K562 (cell line): Measurements from ENCODE around the gene ZNF785. TPM values are rescaled to one million over a fixed set of nuclear protein-coding genes. Genes with fewer than 3 reads are reported as not detected.

Source experiments
- ASH1L ChIP-seq: fragments of 450-650 bp; IDR thresholded peaks from 2 replicates; pipeline ENCODE4 v1.6.1; 2018; ENCODE audit warnings: borderline replicate concordance, mild to moderate bottlenecking, low read depth; ENCODE audit not compliant: partially characterized antibody
- CTBP1 ChIP-seq: fragments of 450-650 bp; IDR thresholded peaks from 2 replicates; pipeline ENCODE4 v1.6.1; 2016; ENCODE audit warnings: borderline replicate concordance
- HDAC8 ChIP-seq: fragments of 450-650 bp; IDR thresholded peaks from 2 replicates; pipeline ENCODE4 v1.6.1; 2016; ENCODE audit warnings: mild to moderate bottlenecking, missing genetic modification characterization, moderate library complexity, missing compliant biosample characterization
- HEY1 ChIP-seq: fragments of 250-450 bp; sonication (Bioruptor Pico); IDR thresholded peaks from 2 replicates; pipeline ENCODE4 v1.5.0; 2020; ENCODE audit warnings: mild to moderate bottlenecking, moderate library complexity, borderline replicate concordance
- HMG20A ChIP-seq: fragments of 450-650 bp; formaldehyde crosslinking; conservative IDR thresholded peaks from 2 replicates; pipeline ENCODE4 v1.4.0; 2020; ENCODE audit warnings: mild to moderate bottlenecking, mixed read lengths
- KAT2B ChIP-seq: IDR thresholded peaks from one replicate; pipeline ENCODE4 v1.6.1; 2012; ENCODE audit warnings: low read depth, mild to moderate bottlenecking, control low read depth, inconsistent platforms, low read length, moderate library complexity
- MCM2 ChIP-seq: fragments of 450-650 bp; IDR thresholded peaks from 2 replicates; pipeline ENCODE4 v1.6.1; 2017; ENCODE audit warnings: low read depth, mild to moderate bottlenecking
- NR2F6 ChIP-seq: fragments of 450-650 bp; formaldehyde crosslinking; IDR thresholded peaks from 2 replicates; pipeline ENCODE4 v1.4.0; 2020; ENCODE audit warnings: mild to moderate bottlenecking
- PHTF2 ChIP-seq: fragments of 250-450 bp; sonication (Bioruptor Pico); IDR thresholded peaks from 2 replicates; pipeline ENCODE4 v1.5.0; 2021; ENCODE audit warnings: mild to moderate bottlenecking
- POLR2B ChIP-seq: fragments of 450-650 bp; IDR thresholded peaks from 2 replicates; pipeline ENCODE4 v1.6.1; 2018; ENCODE audit warnings: low read depth; ENCODE audit not compliant: partially characterized antibody
- POU5F1 ChIP-seq: fragments of 150-350 bp; IDR thresholded peaks from 2 replicates; pipeline ENCODE4 v1.6.1; 2014; ENCODE audit warnings: borderline replicate concordance, low read length, low read depth, mild to moderate bottlenecking; ENCODE audit not compliant: partially characterized antibody
- RBM39 ChIP-seq: fragments of 200-400 bp; formaldehyde crosslinking; optimal IDR thresholded peaks from 2 replicates; pipeline ENCODE3; 2018; ENCODE audit warnings: low read depth, low read length
- SIN3A ChIP-seq, 2 experiments: fragments of 150-350 bp in 1 of 2; IDR thresholded peaks; 2 replicates each; pipeline ENCODE4 v1.6.1; 2011 to 2016; ENCODE audit warnings: borderline replicate concordance in 2 of 2, low read depth in 2 of 2, low read length in 2 of 2, mild to moderate bottlenecking in 2 of 2, moderate library complexity in 2 of 2; ENCODE audit not compliant: control insufficient read depth in 1 of 2
- SLC30A9 ChIP-seq: fragments of 250-450 bp; sonication (Bioruptor Pico); IDR thresholded peaks from 2 replicates; pipeline ENCODE4 v1.8.0; 2022; ENCODE audit warnings: mild to moderate bottlenecking, moderate library complexity
- SMAD1 ChIP-seq: fragments of 150-350 bp; IDR thresholded peaks from 2 replicates; pipeline ENCODE4 v1.6.1; 2014; ENCODE audit warnings: low read length, low read depth; ENCODE audit not compliant: partially characterized antibody
- SNRNP70 ChIP-seq: fragments of 200-400 bp; formaldehyde crosslinking; optimal IDR thresholded peaks from 2 replicates; pipeline ENCODE3; 2017; ENCODE audit warnings: low read depth, low read length
- TEAD4 ChIP-seq, 2 experiments: sonication (generic) in 1 of 2; formaldehyde crosslinking in 1 of 2; IDR thresholded peaks; 2 replicates each; pipeline versions ENCODE4 v1.6.1 to v1.8.0; 2012 to 2022; ENCODE audit warnings: borderline replicate concordance in 1 of 2, inconsistent platforms in 1 of 2, low read length in 1 of 2, mild to moderate bottlenecking in 1 of 2, missing genetic modification reagents in 1 of 2
- ZNF785 ChIP-seq: fragments of 250-450 bp; sonication (Bioruptor Pico); IDR thresholded peaks from 2 replicates; pipeline ENCODE4 v1.4.0; 2020; ENCODE audit warnings: mild to moderate bottlenecking
- polyA plus RNA-seq, 8 experiments: library from polyadenylated mRNA; depleted of rRNA in 4 of 8; stranded (reverse) in 5 of 8; unstranded in 3 of 8; fragments of >200 nt; fragmentation: Nextera tagmentation in 2 of 8; fragmentation: Illumina TruSeq in 1 of 8; extraction: Ambion mirVana in 2 of 8; extraction: Trizol in 1 of 8; gene quantifications; 2 replicates each; pipeline versions ENCODE4 v1.2.1 to v1.2.3, GENCODE V29; 2011 to 2014; ENCODE audit warnings: inconsistent platforms in 1 of 8, missing spikeins in 1 of 8
- total RNA-seq, 7 experiments: library from RNA; depleted of rRNA in 6 of 7; stranded (reverse); fragments of >200 nt in 6 of 7; fragmentation: Illumina TruSeq in 2 of 7; extraction: Trizol in 2 of 7; gene quantifications; 2 replicates each; pipeline versions ENCODE4 v1.2.1 to v1.2.3, GENCODE V29; 2011 to 2021; ENCODE audit warnings: low replicate concordance in 1 of 7
- TF ChIP-seq, protein P1 (sequence below): fragments of 250-450 bp; sonication (Bioruptor Pico); IDR thresholded peaks from 2 replicates; pipeline ENCODE4 v1.8.0; 2022; ENCODE audit warnings: moderate library complexity, mild to moderate bottlenecking, inconsistent platforms
- TF ChIP-seq, protein P2 (sequence below): sonication (generic); formaldehyde crosslinking; IDR thresholded peaks from 2 replicates; pipeline ENCODE4 v1.8.1; 2023; ENCODE audit warnings: mild to moderate bottlenecking, missing genetic modification reagents
- TF ChIP-seq, protein P3 (sequence below), 2 experiments: IDR thresholded peaks; 2 replicates each; pipeline ENCODE4 v1.6.1; 2012; ENCODE audit warnings: improper control_type of control experiment in 2 of 2, low read depth in 2 of 2, low read length in 2 of 2, borderline replicate concordance in 1 of 2
- TF ChIP-seq, protein P4 (sequence below): fragments of 250-450 bp; sonication (Bioruptor Pico); IDR thresholded peaks from 2 replicates; pipeline ENCODE4 v1.8.0; 2022; ENCODE audit warnings: moderate library complexity, mild to moderate bottlenecking, inconsistent platforms

The ZNF785 gene
- total and polyA plus RNA-seq, 9 of the 15 experiments (the other 6 are each of a cell fraction or from before 2014, with no cell fraction given), result 0.64 to 11.0 (median 6.4) TPM

DNA sequence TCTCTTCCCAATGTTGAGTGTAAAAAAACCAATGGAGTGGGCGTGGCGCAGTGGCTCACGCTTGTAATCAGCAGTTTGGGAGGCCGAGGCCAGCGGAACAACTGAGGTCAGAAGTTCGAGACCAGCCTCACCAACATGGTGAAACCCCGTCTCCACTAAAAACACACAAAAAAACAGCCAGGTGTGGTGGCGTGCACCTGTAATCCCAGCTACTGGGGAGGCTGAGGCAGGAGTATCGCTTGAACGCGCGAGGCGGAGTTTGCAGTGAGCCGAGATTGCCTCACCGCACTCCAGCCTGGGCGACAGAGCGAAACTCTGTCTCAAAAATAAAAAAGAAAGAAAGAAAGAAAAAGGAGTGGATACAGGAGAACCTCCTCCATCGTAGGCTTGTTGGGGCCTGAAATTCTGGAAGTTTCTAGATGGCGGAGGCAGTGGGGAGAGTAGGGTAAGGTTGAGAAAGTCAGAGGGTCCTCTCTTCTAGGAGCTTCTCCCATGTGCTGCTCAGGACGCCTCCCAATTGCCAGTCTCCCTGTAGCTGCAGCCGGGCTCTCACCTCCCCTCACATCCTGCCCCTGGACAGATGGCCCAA is 26.6 kb downstream of the ZNF785 start (continued):
- TF ChIP-seq PHTF2 (CRISPR knock-in tag) (no peak), MCM2 (no peak), ZNF785 (CRISPR knock-in tag) (no peak), RBM39 (no peak), HMG20A (CRISPR knock-in tag) (no peak), HDAC8 (tag) (no peak), HEY1 (CRISPR knock-in tag) (no peak), SLC30A9 (CRISPR knock-in tag) (no peak), POLR2B (no peak), SNRNP70 (no peak), SIN3A (IDR thresholded peaks at IDR 0.05; ENCODE audit: borderline replicate concordance in 2 of 2, control insufficient read depth in 1 of 2, low read depth in 2 of 2, low read length in 2 of 2) (0 out of 4 replicates have a peak, but pooled peaks of 1 of the 2 experiments have one; percentile 9), SMAD1 (no peak), NR2F6 (no peak), CTBP1 (peak; percentile 2; the same call in 1 of the 2 replicates), KAT2B (no peak), POU5F1 (no peak), TEAD4 (IDR thresholded peaks at IDR 0.05; ENCODE audit: low read length) (no peak), TEAD4 (CRISPR knock-in tag; IDR thresholded peaks at IDR 0.05; ENCODE audit: borderline replicate concordance) (no peak), ASH1L (no peak)
- TF ChIP-seq, protein P1, sequence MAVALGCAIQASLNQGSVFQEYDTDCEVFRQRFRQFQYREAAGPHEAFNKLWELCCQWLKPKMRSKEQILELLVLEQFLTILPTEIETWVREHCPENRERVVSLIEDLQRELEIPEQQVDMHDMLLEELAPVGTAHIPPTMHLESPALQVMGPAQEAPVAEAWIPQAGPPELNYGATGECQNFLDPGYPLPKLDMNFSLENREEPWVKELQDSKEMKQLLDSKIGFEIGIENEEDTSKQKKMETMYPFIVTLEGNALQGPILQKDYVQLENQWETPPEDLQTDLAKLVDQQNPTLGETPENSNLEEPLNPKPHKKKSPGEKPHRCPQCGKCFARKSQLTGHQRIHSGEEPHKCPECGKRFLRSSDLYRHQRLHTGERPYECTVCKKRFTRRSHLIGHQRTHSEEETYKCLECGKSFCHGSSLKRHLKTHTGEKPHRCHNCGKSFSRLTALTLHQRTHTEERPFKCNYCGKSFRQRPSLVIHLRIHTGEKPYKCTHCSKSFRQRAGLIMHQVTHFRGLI (CRISPR knock-in tag), result no peak
- TF ChIP-seq, protein P2, sequence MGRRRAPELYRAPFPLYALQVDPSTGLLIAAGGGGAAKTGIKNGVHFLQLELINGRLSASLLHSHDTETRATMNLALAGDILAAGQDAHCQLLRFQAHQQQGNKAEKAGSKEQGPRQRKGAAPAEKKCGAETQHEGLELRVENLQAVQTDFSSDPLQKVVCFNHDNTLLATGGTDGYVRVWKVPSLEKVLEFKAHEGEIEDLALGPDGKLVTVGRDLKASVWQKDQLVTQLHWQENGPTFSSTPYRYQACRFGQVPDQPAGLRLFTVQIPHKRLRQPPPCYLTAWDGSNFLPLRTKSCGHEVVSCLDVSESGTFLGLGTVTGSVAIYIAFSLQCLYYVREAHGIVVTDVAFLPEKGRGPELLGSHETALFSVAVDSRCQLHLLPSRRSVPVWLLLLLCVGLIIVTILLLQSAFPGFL (CRISPR knock-in tag), result 0 out of 2 replicates have a peak, but pooled peaks have one; percentile 78
- TF ChIP-seq, protein P3, sequence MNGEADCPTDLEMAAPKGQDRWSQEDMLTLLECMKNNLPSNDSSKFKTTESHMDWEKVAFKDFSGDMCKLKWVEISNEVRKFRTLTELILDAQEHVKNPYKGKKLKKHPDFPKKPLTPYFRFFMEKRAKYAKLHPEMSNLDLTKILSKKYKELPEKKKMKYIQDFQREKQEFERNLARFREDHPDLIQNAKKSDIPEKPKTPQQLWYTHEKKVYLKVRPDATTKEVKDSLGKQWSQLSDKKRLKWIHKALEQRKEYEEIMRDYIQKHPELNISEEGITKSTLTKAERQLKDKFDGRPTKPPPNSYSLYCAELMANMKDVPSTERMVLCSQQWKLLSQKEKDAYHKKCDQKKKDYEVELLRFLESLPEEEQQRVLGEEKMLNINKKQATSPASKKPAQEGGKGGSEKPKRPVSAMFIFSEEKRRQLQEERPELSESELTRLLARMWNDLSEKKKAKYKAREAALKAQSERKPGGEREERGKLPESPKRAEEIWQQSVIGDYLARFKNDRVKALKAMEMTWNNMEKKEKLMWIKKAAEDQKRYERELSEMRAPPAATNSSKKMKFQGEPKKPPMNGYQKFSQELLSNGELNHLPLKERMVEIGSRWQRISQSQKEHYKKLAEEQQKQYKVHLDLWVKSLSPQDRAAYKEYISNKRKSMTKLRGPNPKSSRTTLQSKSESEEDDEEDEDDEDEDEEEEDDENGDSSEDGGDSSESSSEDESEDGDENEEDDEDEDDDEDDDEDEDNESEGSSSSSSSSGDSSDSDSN (IDR thresholded peaks at IDR 0.05; ENCODE audit: borderline replicate concordance in 1 of 2, low read depth in 2 of 2, low read length in 2 of 2), result peak in 1 of 2 experiments; percentile 16; a peak in 1 of 4 replicates
- TF ChIP-seq, protein P4, sequence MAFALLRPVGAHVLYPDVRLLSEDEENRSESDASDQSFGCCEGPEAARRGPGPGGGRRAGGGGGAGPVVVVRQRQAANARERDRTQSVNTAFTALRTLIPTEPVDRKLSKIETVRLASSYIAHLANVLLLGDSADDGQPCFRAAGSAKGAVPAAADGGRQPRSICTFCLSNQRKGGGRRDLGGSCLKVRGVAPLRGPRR (CRISPR knock-in tag), result no peak
